H1 (cell line): Measurements from ENCODE around the gene FRMD4A. TPM values are rescaled to one million over a fixed set of nuclear protein-coding genes. Genes with fewer than 3 reads are reported as not detected.

Source experiments
- BCL11A ChIP-seq, 2 experiments: IDR thresholded peaks; one replicate each; pipeline ENCODE4 v1.6.1; 2011; ENCODE audit warnings: low read depth in 2 of 2, low read length in 2 of 2, mild to moderate bottlenecking in 2 of 2
- CHD7 ChIP-seq: fragments of 300-600 bp; sonication (generic); IDR thresholded peaks from 2 replicates; pipeline ENCODE4 v1.7.1; 2012; ENCODE audit warnings: low read length, moderate library complexity, mild to moderate bottlenecking, inconsistent platforms; ENCODE audit not compliant: insufficient replicate concordance
- SIRT6 ChIP-seq: IDR thresholded peaks from one replicate; pipeline ENCODE4 v1.7.1; 2012; ENCODE audit warnings: low read length, inconsistent platforms
- polyA plus RNA-seq, 7 experiments: library from polyadenylated mRNA; depleted of rRNA in 3 of 7; stranded (reverse) in 5 of 7; unstranded in 2 of 7; fragments of >200 nt in 5 of 7; fragments of 200-250 nt in 2 of 7; gene quantifications; 1 replicate in 5 of 7; 2 replicates in 1 of 7; 4 replicates in 1 of 7; pipeline versions ENCODE4 v1.2.1 to v1.2.3, GENCODE V29; 2011 to 2013; ENCODE audit warnings: missing spikeins in 2 of 7, mixed read lengths in 2 of 7
- total RNA-seq: library from RNA; stranded (reverse); fragmentation: NEBNext Ultra II Directional; extraction: Animal tissue kit (Norgen Biotek cat#: 25700); gene quantifications from 2 replicates; pipeline ENCODE4 v1.2.1, GENCODE V29; 2021

Gene FRMD4A
- total and polyA plus RNA-seq, 2 of the 8 experiments (the other 6 are each of a cell fraction or from before 2014, with no cell fraction given): 38.6 to 39.6 TPM

- TF ChIP-seq CHD7: no peak
- no peak for TF ChIP-seq SIRT6
- no peak for TF ChIP-seq BCL11A (IDR thresholded peaks at IDR 0.05; ENCODE audit: low read depth in 2 of 2, low read length in 2 of 2)
These were observed 97.2 kb downstream of the FRMD4A start (continued) for GRCh38 chr10:14233566-14233965.
